ENCODE data around the gene ATP2A1.

ATP2A1 gene

GRCh38 chr16:28882551-28883160, 4.4 kb downstream of the ATP2A1 start:
- no peak for DNase-seq (ENCODE audit: low read depth in 1 of 2, low spot score in 1 of 2)
- Histone ChIP-seq H3K27me3 (ENCODE audit: insufficient read depth, poor library complexity, severe bottlenecking) (no peaks in the 10 kb centered on the region), H3K27ac (replicated peaks) (no peak overlapping the region), H3K4me3 (replicated peaks; ENCODE audit: insufficient read depth, low read length) (no peak overlapping the region)
- no peak for TF ChIP-seq SPI1 (IDR thresholded peaks at IDR 0.05; ENCODE audit: borderline replicate concordance, low read depth)
- TF ChIP-seq REST (IDR thresholded peaks at IDR 0.05; ENCODE audit: insufficient replicate concordance, low read depth) = no peak
- TF ChIP-seq POLR2AphosphoS5 (IDR thresholded peaks at IDR 0.05; ENCODE audit: low read depth) = no peak
- no peak for TF ChIP-seq CTCF (IDR thresholded peaks at IDR 0.05; ENCODE audit: insufficient read depth, low read length)
- no peak for TF ChIP-seq GABPA (IDR thresholded peaks at IDR 0.05; ENCODE audit: low read depth)

- Histone ChIP-seq H3K4me3 (replicated peaks; ENCODE audit: insufficient read depth, low read length) (no peak overlapping the region), H3K27ac (replicated peaks) (no peak overlapping the region), H3K27me3 (ENCODE audit: insufficient read depth, poor library complexity, severe bottlenecking) (no peaks in the 10 kb centered on the region)
- TF ChIP-seq GABPA (IDR thresholded peaks at IDR 0.05; ENCODE audit: low read depth) (no peak), REST (IDR thresholded peaks at IDR 0.05; ENCODE audit: insufficient replicate concordance, low read depth) (no peak), CTCF (IDR thresholded peaks at IDR 0.05; ENCODE audit: insufficient read depth, low read length) (no peak), SPI1 (IDR thresholded peaks at IDR 0.05; ENCODE audit: borderline replicate concordance, low read depth) (no peak), POLR2AphosphoS5 (IDR thresholded peaks at IDR 0.05; ENCODE audit: low read depth) (no peak)
- DNase-seq (ENCODE audit: low read depth in 1 of 2, low spot score in 1 of 2) = no peak
Observed at GRCh38 chr16:28883221-28883996, 5.1 kb downstream of the ATP2A1 start.

- no peak overlapping the region for H3K27ac ChIP-seq (replicated peaks)
- no peaks in the 10 kb centered on the region for H3K27me3 ChIP-seq (ENCODE audit: insufficient read depth, poor library complexity, severe bottlenecking)
- DNase-seq (ENCODE audit: low read depth in 1 of 2, low spot score in 1 of 2) = no peak
- TF ChIP-seq CTCF (IDR thresholded peaks at IDR 0.05; ENCODE audit: insufficient read depth, low read length) = no peak
- no peak for TF ChIP-seq REST (IDR thresholded peaks at IDR 0.05; ENCODE audit: insufficient replicate concordance, low read depth)
- TF ChIP-seq GABPA (IDR thresholded peaks at IDR 0.05; ENCODE audit: low read depth) = no peak
- TF ChIP-seq POLR2AphosphoS5 (IDR thresholded peaks at IDR 0.05; ENCODE audit: low read depth) = no peak
- TF ChIP-seq SPI1 (IDR thresholded peaks at IDR 0.05; ENCODE audit: borderline replicate concordance, low read depth) = no peak
- no peak overlapping the region for H3K4me3 ChIP-seq (replicated peaks; ENCODE audit: insufficient read depth, low read length)
Observed at GRCh38 chr16:28884045-28884444, 5.8 kb downstream of the ATP2A1 start.

Measured in HL-60 (cell line).